K562 (cell line): ENCODE measurements around the gene AGRP. TPM values are rescaled to one million over a fixed set of nuclear protein-coding genes. Genes with fewer than 3 reads are reported as not detected.

ENCODE experiments used
- CHD2 ChIP-seq: IDR thresholded peaks from 2 replicates; pipeline ENCODE4 v1.6.1; 2011; ENCODE audit warnings: low read depth, low read length
- EP400 ChIP-seq: fragments of 450-650 bp; IDR thresholded peaks from 2 replicates; pipeline ENCODE4 v1.6.1; 2017; ENCODE audit warnings: antibody characterized with exemption, mild to moderate bottlenecking, moderate library complexity
- FOXJ2 ChIP-seq: fragments of 200-800 bp; sonication (Bioruptor generic); IDR thresholded peaks from 2 replicates; pipeline ENCODE4 v1.6.1; 2016; ENCODE audit warnings: missing genetic modification characterization, missing compliant biosample characterization
- GTF2A2 ChIP-seq: IDR thresholded peaks from 2 replicates; pipeline ENCODE4 v1.6.1; 2016; ENCODE audit warnings: mild to moderate bottlenecking, missing genetic modification characterization, missing compliant biosample characterization
- LARP7 ChIP-seq: fragments of 450-650 bp; IDR thresholded peaks from 2 replicates; pipeline ENCODE4 v1.6.1; 2016
- LCOR ChIP-seq: sonication (generic); formaldehyde crosslinking; IDR thresholded peaks from 2 replicates; pipeline ENCODE4 v1.8.0; 2022; ENCODE audit warnings: mild to moderate bottlenecking, missing genetic modification reagents
- MED1 ChIP-seq: sonication (generic); formaldehyde crosslinking; IDR thresholded peaks from 2 replicates; pipeline ENCODE4 v1.8.1; 2023; ENCODE audit warnings: missing genetic modification reagents, borderline replicate concordance
- NCOA4 ChIP-seq: fragments of 450-650 bp; IDR thresholded peaks from 2 replicates; pipeline ENCODE4 v1.6.1; 2018; ENCODE audit warnings: mild to moderate bottlenecking; ENCODE audit not compliant: partially characterized antibody
- NR4A1 ChIP-seq, 2 experiments: fragments of 250-450 bp in 1 of 2; fragments of 450-650 bp in 1 of 2; sonication (Bioruptor Pico) in 1 of 2; IDR thresholded peaks; 2 replicates each; pipeline versions ENCODE4 v1.4.0 to v1.6.1; 2016 to 2020; ENCODE audit warnings: mild to moderate bottlenecking in 2 of 2, missing compliant biosample characterization in 1 of 2, missing genetic modification characterization in 1 of 2, moderate library complexity in 1 of 2
- RFX7 ChIP-seq: fragments of 250-450 bp; sonication (Bioruptor Pico); IDR thresholded peaks from 2 replicates; pipeline ENCODE4 v1.5.1; 2021; ENCODE audit warnings: mild to moderate bottlenecking
- SPI1 ChIP-seq: IDR thresholded peaks from 2 replicates; pipeline ENCODE4 v1.6.1; 2011; ENCODE audit warnings: low read depth, low read length, control low read depth, borderline replicate concordance
- ZNF224 ChIP-seq: sonication (generic); formaldehyde crosslinking; IDR thresholded peaks from 2 replicates; pipeline ENCODE4 v1.8.0; 2022; ENCODE audit warnings: mild to moderate bottlenecking, missing genetic modification reagents
- ZSCAN29 ChIP-seq: fragments of 450-650 bp; IDR thresholded peaks from 2 replicates; pipeline ENCODE4 v1.6.1; 2017
- polyA plus RNA-seq, 8 experiments: library from polyadenylated mRNA; depleted of rRNA in 4 of 8; stranded (reverse) in 5 of 8; unstranded in 3 of 8; fragments of >200 nt; fragmentation: Nextera tagmentation in 2 of 8; fragmentation: Illumina TruSeq in 1 of 8; extraction: Ambion mirVana in 2 of 8; extraction: Trizol in 1 of 8; gene quantifications; 2 replicates each; pipeline versions ENCODE4 v1.2.1 to v1.2.3, GENCODE V29; 2011 to 2014; ENCODE audit warnings: inconsistent platforms in 1 of 8, missing spikeins in 1 of 8
- total RNA-seq, 7 experiments: library from RNA; depleted of rRNA in 6 of 7; stranded (reverse); fragments of >200 nt in 6 of 7; fragmentation: Illumina TruSeq in 2 of 7; extraction: Trizol in 2 of 7; gene quantifications; 2 replicates each; pipeline versions ENCODE4 v1.2.1 to v1.2.3, GENCODE V29; 2011 to 2021; ENCODE audit warnings: low replicate concordance in 1 of 7
- TF ChIP-seq, protein P1 (sequence below): sonication (generic); formaldehyde crosslinking; IDR thresholded peaks from 2 replicates; pipeline ENCODE4 v1.8.1; 2023; ENCODE audit warnings: mild to moderate bottlenecking, missing genetic modification reagents
- TF ChIP-seq, protein P2 (sequence below): fragments of 450-650 bp; formaldehyde crosslinking; IDR thresholded peaks from 2 replicates; pipeline ENCODE4 v1.4.0; 2022; ENCODE audit warnings: missing genetic modification characterization
- TF ChIP-seq, protein P3 (sequence below): fragments of 450-650 bp; IDR thresholded peaks from 2 replicates; pipeline ENCODE4 v1.6.1; 2016; ENCODE audit warnings: antibody characterized with exemption
- TF ChIP-seq, protein P4 (sequence below): fragments of 450-650 bp; formaldehyde crosslinking; conservative IDR thresholded peaks from 2 replicates; pipeline ENCODE4 v1.4.0; 2022; ENCODE audit warnings: mild to moderate bottlenecking, missing genetic modification characterization
- TF ChIP-seq, protein P5 (sequence below): fragments of 450-650 bp; IDR thresholded peaks from 2 replicates; pipeline ENCODE4 v1.6.1; 2018; ENCODE audit warnings: mild to moderate bottlenecking, low read depth; ENCODE audit not compliant: partially characterized antibody
- TF ChIP-seq, protein P6 (sequence below): fragments of 450-650 bp; IDR thresholded peaks from 2 replicates; pipeline ENCODE4 v1.6.1; 2016; ENCODE audit warnings: missing biosample characterization, missing genetic modification characterization

The AGRP gene
- total and polyA plus RNA-seq, 9 of the 15 experiments (the other 6 are each of a cell fraction or from before 2014, with no cell fraction given): not detected

DNA sequence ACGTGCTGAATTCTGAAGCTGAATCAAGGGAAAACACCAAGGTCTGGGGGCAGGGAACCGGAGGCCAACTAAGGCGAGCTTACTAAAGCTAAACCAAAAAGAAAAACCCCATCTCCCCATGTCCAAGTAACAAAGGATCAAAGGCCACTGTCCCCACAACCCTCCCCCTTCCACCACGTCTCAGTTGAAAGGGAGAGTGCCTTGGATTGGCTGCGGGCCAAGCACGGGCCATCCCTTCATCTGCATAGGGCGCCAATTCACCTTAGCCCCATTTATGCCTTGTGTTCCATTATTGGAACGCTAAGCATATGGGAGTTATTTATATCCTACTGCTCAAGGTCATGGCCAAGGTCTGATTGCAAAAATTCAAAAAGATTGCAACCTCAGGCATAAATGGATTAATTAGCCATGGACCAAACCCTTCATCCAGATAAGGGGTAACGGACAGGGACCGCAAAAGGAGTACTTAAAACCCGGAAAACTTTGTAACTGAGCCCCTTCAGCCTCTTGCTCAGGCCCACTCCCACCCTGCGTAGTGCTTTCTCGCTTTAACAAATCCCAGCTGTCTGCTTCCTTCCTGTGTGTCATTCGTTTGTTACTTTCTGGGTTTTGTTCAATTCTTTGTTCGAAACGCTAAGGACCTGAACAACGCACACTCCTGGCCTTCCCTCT lies 1.6 kb downstream of the AGRP start (continued):
- TF ChIP-seq EP400 (0 out of 2 replicates have a peak, but pooled peaks have one; percentile 5), LARP7 (0 out of 2 replicates have a peak, but pooled peaks have one; percentile 50), SPI1 (no peak), ZNF224 (CRISPR knock-in tag) (0 out of 2 replicates have a peak, but pooled peaks have one; percentile 56), FOXJ2 (tag) (no peak), CHD2 (no peak), GTF2A2 (no peak), MED1 (CRISPR knock-in tag) (no peak), NCOA4 (no peak), LCOR (CRISPR knock-in tag) (no peak), RFX7 (no peak), NR4A1 (CRISPR knock-in tag; IDR thresholded peaks at IDR 0.05) (no peak), NR4A1 (tag; IDR thresholded peaks at IDR 0.05) (no peak), ZSCAN29 (no peak)
- TF ChIP-seq, protein P1, sequence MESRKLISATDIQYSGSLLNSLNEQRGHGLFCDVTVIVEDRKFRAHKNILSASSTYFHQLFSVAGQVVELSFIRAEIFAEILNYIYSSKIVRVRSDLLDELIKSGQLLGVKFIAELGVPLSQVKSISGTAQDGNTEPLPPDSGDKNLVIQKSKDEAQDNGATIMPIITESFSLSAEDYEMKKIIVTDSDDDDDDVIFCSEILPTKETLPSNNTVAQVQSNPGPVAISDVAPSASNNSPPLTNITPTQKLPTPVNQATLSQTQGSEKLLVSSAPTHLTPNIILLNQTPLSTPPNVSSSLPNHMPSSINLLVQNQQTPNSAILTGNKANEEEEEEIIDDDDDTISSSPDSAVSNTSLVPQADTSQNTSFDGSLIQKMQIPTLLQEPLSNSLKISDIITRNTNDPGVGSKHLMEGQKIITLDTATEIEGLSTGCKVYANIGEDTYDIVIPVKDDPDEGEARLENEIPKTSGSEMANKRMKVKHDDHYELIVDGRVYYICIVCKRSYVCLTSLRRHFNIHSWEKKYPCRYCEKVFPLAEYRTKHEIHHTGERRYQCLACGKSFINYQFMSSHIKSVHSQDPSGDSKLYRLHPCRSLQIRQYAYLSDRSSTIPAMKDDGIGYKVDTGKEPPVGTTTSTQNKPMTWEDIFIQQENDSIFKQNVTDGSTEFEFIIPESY: no peak
- TF ChIP-seq, protein P2, sequence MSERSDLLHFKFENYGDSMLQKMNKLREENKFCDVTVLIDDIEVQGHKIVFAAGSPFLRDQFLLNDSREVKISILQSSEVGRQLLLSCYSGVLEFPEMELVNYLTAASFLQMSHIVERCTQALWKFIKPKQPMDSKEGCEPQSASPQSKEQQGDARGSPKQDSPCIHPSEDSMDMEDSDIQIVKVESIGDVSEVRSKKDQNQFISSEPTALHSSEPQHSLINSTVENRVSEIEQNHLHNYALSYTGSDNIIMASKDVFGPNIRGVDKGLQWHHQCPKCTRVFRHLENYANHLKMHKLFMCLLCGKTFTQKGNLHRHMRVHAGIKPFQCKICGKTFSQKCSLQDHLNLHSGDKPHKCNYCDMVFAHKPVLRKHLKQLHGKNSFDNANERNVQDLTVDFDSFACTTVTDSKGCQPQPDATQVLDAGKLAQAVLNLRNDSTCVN: no peak
- TF ChIP-seq, protein P3, sequence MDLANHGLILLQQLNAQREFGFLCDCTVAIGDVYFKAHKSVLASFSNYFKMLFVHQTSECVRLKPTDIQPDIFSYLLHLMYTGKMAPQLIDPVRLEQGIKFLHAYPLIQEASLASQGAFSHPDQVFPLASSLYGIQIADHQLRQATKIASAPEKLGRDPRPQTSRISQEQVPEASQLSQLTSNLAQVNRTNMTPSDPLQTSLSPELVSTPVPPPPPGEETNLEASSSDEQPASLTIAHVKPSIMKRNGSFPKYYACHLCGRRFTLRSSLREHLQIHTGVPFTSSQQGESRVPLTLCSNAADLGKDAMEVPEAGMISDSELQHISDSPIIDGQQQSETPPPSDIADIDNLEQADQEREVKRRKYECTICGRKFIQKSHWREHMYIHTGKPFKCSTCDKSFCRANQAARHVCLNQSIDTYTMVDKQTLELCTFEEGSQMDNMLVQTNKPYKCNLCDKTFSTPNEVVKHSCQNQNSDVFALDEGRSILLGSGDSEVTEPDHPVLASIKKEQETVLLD: no peak
- TF ChIP-seq, protein P4, sequence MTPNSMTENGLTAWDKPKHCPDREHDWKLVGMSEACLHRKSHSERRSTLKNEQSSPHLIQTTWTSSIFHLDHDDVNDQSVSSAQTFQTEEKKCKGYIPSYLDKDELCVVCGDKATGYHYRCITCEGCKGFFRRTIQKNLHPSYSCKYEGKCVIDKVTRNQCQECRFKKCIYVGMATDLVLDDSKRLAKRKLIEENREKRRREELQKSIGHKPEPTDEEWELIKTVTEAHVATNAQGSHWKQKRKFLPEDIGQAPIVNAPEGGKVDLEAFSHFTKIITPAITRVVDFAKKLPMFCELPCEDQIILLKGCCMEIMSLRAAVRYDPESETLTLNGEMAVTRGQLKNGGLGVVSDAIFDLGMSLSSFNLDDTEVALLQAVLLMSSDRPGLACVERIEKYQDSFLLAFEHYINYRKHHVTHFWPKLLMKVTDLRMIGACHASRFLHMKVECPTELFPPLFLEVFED (CRISPR knock-in tag): no peak
- TF ChIP-seq, protein P5, sequence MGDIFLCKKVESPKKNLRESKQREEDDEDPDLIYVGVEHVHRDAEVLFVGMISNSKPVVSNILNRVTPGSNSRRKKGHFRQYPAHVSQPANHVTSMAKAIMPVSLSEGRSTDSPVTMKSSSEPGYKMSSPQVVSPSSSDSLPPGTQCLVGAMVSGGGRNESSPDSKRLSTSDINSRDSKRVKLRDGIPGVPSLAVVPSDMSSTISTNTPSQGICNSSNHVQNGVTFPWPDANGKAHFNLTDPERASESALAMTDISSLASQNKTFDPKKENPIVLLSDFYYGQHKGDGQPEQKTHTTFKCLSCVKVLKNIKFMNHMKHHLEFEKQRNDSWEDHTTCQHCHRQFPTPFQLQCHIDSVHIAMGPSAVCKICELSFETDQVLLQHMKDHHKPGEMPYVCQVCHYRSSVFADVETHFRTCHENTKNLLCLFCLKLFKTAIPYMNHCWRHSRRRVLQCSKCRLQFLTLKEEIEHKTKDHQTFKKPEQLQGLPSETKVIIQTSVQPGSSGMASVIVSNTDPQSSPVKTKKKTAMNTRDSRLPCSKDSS: no peak
- TF ChIP-seq, protein P6, sequence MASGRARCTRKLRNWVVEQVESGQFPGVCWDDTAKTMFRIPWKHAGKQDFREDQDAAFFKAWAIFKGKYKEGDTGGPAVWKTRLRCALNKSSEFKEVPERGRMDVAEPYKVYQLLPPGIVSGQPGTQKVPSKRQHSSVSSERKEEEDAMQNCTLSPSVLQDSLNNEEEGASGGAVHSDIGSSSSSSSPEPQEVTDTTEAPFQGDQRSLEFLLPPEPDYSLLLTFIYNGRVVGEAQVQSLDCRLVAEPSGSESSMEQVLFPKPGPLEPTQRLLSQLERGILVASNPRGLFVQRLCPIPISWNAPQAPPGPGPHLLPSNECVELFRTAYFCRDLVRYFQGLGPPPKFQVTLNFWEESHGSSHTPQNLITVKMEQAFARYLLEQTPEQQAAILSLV (tag): no peak
